OCI-LY3 (cell line): Measurements from ENCODE around the gene RARRES1.

Experiments used
- H2AFZ ChIP-seq: fragments of 200-600, 300-600 bp; shearing (Covaris generic); 2 replicates; pipeline ENCODE4 v1.6.0; 2014; ENCODE audit warnings: antibody characterized with exemption, low read depth, low read length
- H3K27ac ChIP-seq: fragments of 200-600, 300-600 bp; sonication (generic); 2 replicates; pipeline ENCODE4 v1.5.1; 2014; ENCODE audit warnings: mild to moderate bottlenecking, low read length, moderate library complexity, mixed read lengths
- H3K27me3 ChIP-seq: fragments of 200-600, 300-600 bp; sonication (generic); 2 replicates; pipeline ENCODE4 v1.6.1; 2014; ENCODE audit warnings: low read depth, low read length, mixed read lengths
- H3K36me3 ChIP-seq: fragments of 200-600, 300-600 bp; sonication (generic); replicated peaks from 2 replicates; pipeline ENCODE3; 2014; ENCODE audit warnings: low read depth, low read length, mixed read lengths
- H3K4me1 ChIP-seq: fragments of 300-600, 200-600 bp; sonication (generic); 2 replicates; pipeline ENCODE4 v1.6.1; 2014; ENCODE audit warnings: low read length, mixed read lengths
- H3K4me2 ChIP-seq: fragments of 200-600, 300-600 bp; sonication (generic); 2 replicates; pipeline ENCODE4 v1.6.1; 2014; ENCODE audit warnings: low read length, mixed read lengths
- H3K4me3 ChIP-seq: fragments of 300-600, 200-600 bp; sonication (generic); 2 replicates; pipeline ENCODE4 v1.5.1; 2014; ENCODE audit warnings: antibody characterized with exemption, mild to moderate bottlenecking, low read length, moderate library complexity
- H3K79me2 ChIP-seq: fragments of 300-600, 200-600 bp; shearing (Covaris generic); 2 replicates; pipeline ENCODE4 v1.6.1; 2014; ENCODE audit warnings: mild to moderate bottlenecking, low read length, mixed read lengths
- H3K9ac ChIP-seq: fragments of 300-600, 200-600 bp; shearing (Covaris generic); 2 replicates; pipeline ENCODE4 v1.6.0; 2014; ENCODE audit warnings: mild to moderate bottlenecking, low read length, moderate library complexity
- H3K9me3 ChIP-seq: fragments of 200-600, 300-600 bp; shearing (Covaris generic); 2 replicates; pipeline ENCODE4 v1.6.1; 2014; ENCODE audit warnings: low read length, mixed read lengths; ENCODE audit not compliant: insufficient read depth
- H4K20me1 ChIP-seq: fragments of 200-600, 300-600 bp; sonication (generic); 2 replicates; pipeline ENCODE4 v1.6.1; 2016; ENCODE audit warnings: low read length, mixed read lengths; ENCODE audit not compliant: insufficient read depth
- EZH2phosphoT487 ChIP-seq: fragments of 200-600 bp; shearing (Covaris generic); IDR thresholded peaks from 2 replicates; pipeline ENCODE4 v1.6.1; 2018; ENCODE audit warnings: antibody characterized with exemption, mixed run types, low read depth
- TF ChIP-seq, protein P1 (sequence below): fragments of 200-600, 300-600 bp; sonication (generic); IDR thresholded peaks from 2 replicates; pipeline ENCODE4 v1.5.1; 2014; ENCODE audit warnings: antibody characterized with exemption, low read length, low read depth

RARRES1 gene

GRCh38 chr3:158666416-158666815 is 65.8 kb downstream of the RARRES1 start:
- H3K9me3 ChIP-seq = no peaks in the 10 kb centered on the region
- no peak overlapping the region for H3K4me3 ChIP-seq
- H3K4me2 ChIP-seq = no peak overlapping the region
- no peaks in the 10 kb centered on the region for H3K79me2 ChIP-seq
- no peak for TF ChIP-seq EZH2phosphoT487
- TF ChIP-seq, protein P1, sequence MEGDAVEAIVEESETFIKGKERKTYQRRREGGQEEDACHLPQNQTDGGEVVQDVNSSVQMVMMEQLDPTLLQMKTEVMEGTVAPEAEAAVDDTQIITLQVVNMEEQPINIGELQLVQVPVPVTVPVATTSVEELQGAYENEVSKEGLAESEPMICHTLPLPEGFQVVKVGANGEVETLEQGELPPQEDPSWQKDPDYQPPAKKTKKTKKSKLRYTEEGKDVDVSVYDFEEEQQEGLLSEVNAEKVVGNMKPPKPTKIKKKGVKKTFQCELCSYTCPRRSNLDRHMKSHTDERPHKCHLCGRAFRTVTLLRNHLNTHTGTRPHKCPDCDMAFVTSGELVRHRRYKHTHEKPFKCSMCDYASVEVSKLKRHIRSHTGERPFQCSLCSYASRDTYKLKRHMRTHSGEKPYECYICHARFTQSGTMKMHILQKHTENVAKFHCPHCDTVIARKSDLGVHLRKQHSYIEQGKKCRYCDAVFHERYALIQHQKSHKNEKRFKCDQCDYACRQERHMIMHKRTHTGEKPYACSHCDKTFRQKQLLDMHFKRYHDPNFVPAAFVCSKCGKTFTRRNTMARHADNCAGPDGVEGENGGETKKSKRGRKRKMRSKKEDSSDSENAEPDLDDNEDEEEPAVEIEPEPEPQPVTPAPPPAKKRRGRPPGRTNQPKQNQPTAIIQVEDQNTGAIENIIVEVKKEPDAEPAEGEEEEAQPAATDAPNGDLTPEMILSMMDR = no peak
- no peaks in the 10 kb centered on the region for H3K27me3 ChIP-seq
- H3K36me3 ChIP-seq = peaks cover 20% of the 10 kb centered on the region
- no peak overlapping the region for H2AFZ ChIP-seq
- no peaks in the 10 kb centered on the region for H4K20me1 ChIP-seq
- no peak overlapping the region for H3K9ac ChIP-seq
- no peak overlapping the region for H3K27ac ChIP-seq
- no peaks in the 10 kb centered on the region for H3K4me1 ChIP-seq

DNA sequence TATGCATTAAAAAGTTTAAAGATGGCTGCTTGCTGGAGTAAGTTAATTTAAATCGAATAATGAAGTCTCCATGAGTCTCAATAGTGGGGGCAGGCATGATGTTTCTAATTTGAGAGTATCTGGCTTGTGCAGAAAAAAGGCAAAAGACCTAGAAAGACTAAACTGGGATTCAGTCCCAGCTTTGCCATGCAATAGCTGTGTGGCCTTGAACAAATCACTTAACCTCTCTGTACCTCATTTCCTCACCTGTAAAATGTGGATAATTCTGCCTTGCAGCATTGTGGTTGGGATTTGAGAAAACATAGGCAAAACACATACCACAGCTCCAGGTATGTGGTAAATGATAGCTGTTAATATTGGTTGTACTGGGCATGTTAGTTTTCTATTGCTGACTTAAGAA is 68.4 kb downstream of the RARRES1 start:
- no peaks in the 10 kb centered on the region for H3K9me3 ChIP-seq
- H2AFZ ChIP-seq = no peak overlapping the region
- no peaks in the 10 kb centered on the region for H4K20me1 ChIP-seq
- H3K4me1 ChIP-seq = no peaks in the 10 kb centered on the region
- H3K4me2 ChIP-seq = no peak overlapping the region
- no peak overlapping the region for H3K4me3 ChIP-seq
- TF ChIP-seq, protein P1 = no peak
- no peak for TF ChIP-seq EZH2phosphoT487
- no peaks in the 10 kb centered on the region for H3K27me3 ChIP-seq
- no peak overlapping the region for H3K9ac ChIP-seq
- H3K36me3 ChIP-seq = peaks cover 31% of the 10 kb centered on the region
- H3K27ac ChIP-seq = no peak overlapping the region
- H3K79me2 ChIP-seq = no peaks in the 10 kb centered on the region

- no peaks in the 10 kb centered on the region for H3K9me3 ChIP-seq
- H3K27ac ChIP-seq = no peak overlapping the region
- TF ChIP-seq EZH2phosphoT487 = no peak
- TF ChIP-seq, protein P1 = no peak
- no peaks in the 10 kb centered on the region for H3K79me2 ChIP-seq
- no peak overlapping the region for H3K9ac ChIP-seq
- H3K4me3 ChIP-seq = no peak overlapping the region
- no peak overlapping the region for H2AFZ ChIP-seq
- H3K4me1 ChIP-seq = no peaks in the 10 kb centered on the region
- peaks cover 31% of the 10 kb centered on the region for H3K36me3 ChIP-seq
- no peaks in the 10 kb centered on the region for H3K27me3 ChIP-seq
- H3K4me2 ChIP-seq = no peak overlapping the region
- no peaks in the 10 kb centered on the region for H4K20me1 ChIP-seq
Measured at GRCh38 chr3:158663246-158663645, 69.0 kb downstream of the RARRES1 start.

DNA sequence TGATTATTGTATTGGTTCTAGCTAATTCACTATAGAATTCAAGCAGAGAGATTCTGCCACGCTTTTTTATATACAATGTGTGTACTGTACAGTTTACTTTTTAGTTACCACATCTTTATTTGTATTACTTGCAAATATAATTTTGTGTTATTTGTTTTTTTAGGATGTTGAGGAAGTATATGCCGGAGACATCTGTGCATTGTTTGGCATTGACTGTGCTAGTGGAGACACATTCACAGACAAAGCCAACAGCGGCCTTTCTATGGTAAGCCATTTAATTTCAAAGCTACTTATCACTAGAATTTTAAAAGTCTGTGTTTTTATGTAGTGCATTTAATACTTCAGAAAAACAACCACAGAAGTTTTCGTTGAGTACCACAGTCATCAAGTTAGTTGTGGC is 71.5 kb downstream of the RARRES1 start:
- no peak overlapping the region for H3K9ac ChIP-seq
- H2AFZ ChIP-seq = no peak overlapping the region
- H3K79me2 ChIP-seq = no peaks in the 10 kb centered on the region
- H4K20me1 ChIP-seq = no peaks in the 10 kb centered on the region
- H3K9me3 ChIP-seq = no peaks in the 10 kb centered on the region
- H3K4me1 ChIP-seq = no peaks in the 10 kb centered on the region
- H3K4me3 ChIP-seq = no peak overlapping the region
- no peaks in the 10 kb centered on the region for H3K27me3 ChIP-seq
- H3K36me3 ChIP-seq = peaks cover 30% of the 10 kb centered on the region
- H3K27ac ChIP-seq = no peak overlapping the region
- no peak overlapping the region for H3K4me2 ChIP-seq
- TF ChIP-seq EZH2phosphoT487 = no peak
- TF ChIP-seq, protein P1 = no peak
